K562 (cell line): ENCODE results near the gene FOCAD. TPM values are rescaled to one million over a fixed set of nuclear protein-coding genes. Genes with fewer than 3 reads are reported as not detected.

Experiments
- ATAC-seq: fragments of 200-7000 bp; cut with Tn5 transposase; 3 replicates; pipeline ENCODE4 v1.9.1; 2020; ENCODE audit warnings: moderate library complexity
- BruUV-seq: library from RNA; stranded (reverse); fragments of 400-500 nt; replicated peaks from 2 replicates; lab custom pipeline; 2021; lab: Mats Ljungman, UMichigan
- CTCF ChIA-PET: fragments of 300-600 bp; formaldehyde crosslinking; extraction: SDS; loops from one replicate; lab custom pipeline; 2021; ENCODE audit warnings: low intra/inter-chr PET ratio; lab: Yijun Ruan, JAX
- POLR2A ChIA-PET: fragments of 300-600, 350-650 bp; sonication (Branson Sonifier 250); formaldehyde crosslinking; extraction: SDS; loops from one replicate; lab custom pipeline; 2021; ENCODE audit warnings: antibody characterized with exemption, inconsistent platforms; lab: Yijun Ruan, JAX
- DNase-seq, 4 experiments: peaks; one replicate each; pipeline versions ENCODE4 v3.0.0 to v3.0.0-alpha.2; 2011 to 2018; ENCODE audit warnings: low spot score in 3 of 4, mixed read lengths in 3 of 4; ENCODE audit errors: extremely low read depth in 1 of 4
- FAIRE-seq: peaks from 2 replicates; lab custom pipeline; 2011; peaks lifted over from hg19 to GRCh38; lab: Jason Lieb, UNC
- H2AFZ ChIP-seq: 2 replicates; pipeline ENCODE4 v1.6.0; 2011; ENCODE audit warnings: low read depth, low read length, control low read depth, inconsistent platforms
- H3K27ac ChIP-seq: fragments of 200-600 bp; 3 replicates; pipeline ENCODE4 v1.8.0; 2011; ENCODE audit warnings: low read depth, mild to moderate bottlenecking, control low read depth, inconsistent platforms, low read length, moderate library complexity, mixed read lengths; ENCODE audit errors: extremely low read depth
- H3K27me3 ChIP-seq, 2 experiments: fragments of 300-600 bp in 1 of 2; 2 replicates in 1 of 2; 3 replicates in 1 of 2; pipeline versions ENCODE4 v1.6.0 to v1.8.0; 2011; ENCODE audit warnings: inconsistent platforms in 2 of 2, low read length in 2 of 2, mild to moderate bottlenecking in 1 of 2, mixed read lengths in 1 of 2, moderate library complexity in 1 of 2; ENCODE audit not compliant: control insufficient read depth in 2 of 2, insufficient read depth in 2 of 2
- H3K36me3 ChIP-seq: fragments of 300-600 bp; 3 replicates; pipeline ENCODE4 v1.8.0; 2011; ENCODE audit warnings: mild to moderate bottlenecking, low read length, inconsistent platforms; ENCODE audit not compliant: control insufficient read depth, insufficient read depth
- H3K4me1 ChIP-seq, 2 experiments: fragments of 200-600 bp in 1 of 2; replicated peaks in 1 of 2; 2 replicates in 1 of 2; 3 replicates in 1 of 2; pipeline versions ENCODE4 v1.5.1 to v1.8.0; 2011; ENCODE audit warnings: inconsistent platforms in 2 of 2, low read length in 2 of 2, mild to moderate bottlenecking in 1 of 2, mixed read lengths in 1 of 2, moderate library complexity in 1 of 2; ENCODE audit not compliant: control insufficient read depth in 2 of 2, insufficient read depth in 2 of 2
- H3K4me2 ChIP-seq: 2 replicates; pipeline ENCODE4 v1.6.1; 2011; ENCODE audit warnings: low read length, control low read depth, inconsistent platforms, mixed read lengths; ENCODE audit not compliant: insufficient read depth
- H3K4me3 ChIP-seq: fragments of 200-600 bp; sonication (generic), shearing (Covaris generic); 2 replicates; pipeline ENCODE4 v1.5.1; 2016; ENCODE audit warnings: control low read depth, inconsistent platforms
- H3K79me2 ChIP-seq: fragments of 200-600 bp; 3 replicates; pipeline ENCODE4 v1.8.0; 2011; ENCODE audit warnings: low read length, inconsistent platforms; ENCODE audit not compliant: control insufficient read depth, insufficient read depth
- H3K9ac ChIP-seq, 2 experiments: 2 replicates each; pipeline versions ENCODE4 v1.6.0 to v1.6.1; 2011; ENCODE audit warnings: low read depth in 2 of 2, low read length in 2 of 2, control low read depth in 1 of 2, inconsistent platforms in 1 of 2, mild to moderate bottlenecking in 1 of 2, mixed read lengths in 1 of 2; ENCODE audit not compliant: insufficient read depth in 1 of 2
- H3K9me1 ChIP-seq: one replicate; pipeline ENCODE4 v1.6.0; 2011; ENCODE audit warnings: inconsistent platforms, mild to moderate bottlenecking, low read length, moderate library complexity; ENCODE audit not compliant: control insufficient read depth, insufficient read depth
- H3K9me3 ChIP-seq: replicated peaks from 2 replicates; pipeline ENCODE4 v1.5.1; 2011; ENCODE audit warnings: low read depth, low read length, inconsistent platforms; ENCODE audit not compliant: control insufficient read depth, insufficient read depth
- H4K20me1 ChIP-seq: replicated peaks from 2 replicates; pipeline ENCODE4 v1.6.1; 2011; ENCODE audit warnings: low read length, inconsistent platforms, mixed read lengths; ENCODE audit not compliant: control insufficient read depth, insufficient read depth
- C11orf30 ChIP-seq: fragments of 450-650 bp; IDR thresholded peaks from 2 replicates; pipeline ENCODE4 v1.6.1; 2016; ENCODE audit warnings: low read depth, mild to moderate bottlenecking
- E2F3 ChIP-seq: fragments of 250-450 bp; sonication (Bioruptor Pico); IDR thresholded peaks from 2 replicates; pipeline ENCODE4 v1.4.0; 2020; ENCODE audit warnings: mild to moderate bottlenecking
- FIP1L1 ChIP-seq: fragments of 200-400 bp; formaldehyde crosslinking; IDR thresholded peaks from 2 replicates; pipeline ENCODE4 v1.6.1; 2018; ENCODE audit warnings: mild to moderate bottlenecking, low read depth, low read length; ENCODE audit not compliant: poor library complexity, severe bottlenecking
- PYGO2 ChIP-seq: fragments of 450-650 bp; IDR thresholded peaks from 2 replicates; pipeline ENCODE4 v1.6.1; 2016; ENCODE audit warnings: mild to moderate bottlenecking, missing genetic modification characterization, moderate library complexity, missing compliant biosample characterization
- SRSF7 ChIP-seq: fragments of 200-400 bp; formaldehyde crosslinking; optimal IDR thresholded peaks from 2 replicates; pipeline ENCODE3; 2017; ENCODE audit warnings: mild to moderate bottlenecking, low read depth, low read length
- ZC3H4 ChIP-seq: sonication (generic); formaldehyde crosslinking; IDR thresholded peaks from 2 replicates; pipeline ENCODE4 v1.9.0; 2021; ENCODE audit warnings: missing genetic modification reagents, borderline replicate concordance
- ZNF280B ChIP-seq: fragments of 250-450 bp; sonication (Bioruptor Pico); IDR thresholded peaks from 2 replicates; pipeline ENCODE4 v1.5.1; 2021; ENCODE audit warnings: mild to moderate bottlenecking
- ZNF41 ChIP-seq: fragments of 250-450 bp; sonication (Bioruptor Pico); conservative IDR thresholded peaks from 2 replicates; pipeline ENCODE4 v1.4.0; 2020; ENCODE audit warnings: mild to moderate bottlenecking
- ZNF511 ChIP-seq: sonication (generic); formaldehyde crosslinking; IDR thresholded peaks from 2 replicates; pipeline ENCODE4 v1.8.0; 2022; ENCODE audit warnings: mild to moderate bottlenecking, missing genetic modification reagents
- WGBS: fragments of 100-300 bp; shearing (Covaris generic); methylation state at CpG from one replicate; pipeline ENCODE4 v1.1.6; 2016; ENCODE audit warnings: low coverage, mixed read lengths; ENCODE audit not compliant: insufficient coverage; ENCODE audit errors: missing lambda C conversion rate; 5-methylcytosine and 5-hydroxymethylcytosine counted together
- in situ Hi-C: fragments of 300-500 bp; cut with MboI; formaldehyde crosslinking; loops from 4 replicates; pipeline ENCODE4 v1.15.0; 2018; ENCODE audit warnings: inconsistent platforms, mixed read lengths
- intact Hi-C: fragments of 100-400 bp; cut with micrococcal nuclease; formaldehyde crosslinking; loops from 2 replicates; pipeline ENCODE4 v1.14.2; 2022
- polyA plus RNA-seq, 8 experiments: library from polyadenylated mRNA; depleted of rRNA in 4 of 8; stranded (reverse) in 5 of 8; unstranded in 3 of 8; fragments of >200 nt; fragmentation: Nextera tagmentation in 2 of 8; fragmentation: Illumina TruSeq in 1 of 8; extraction: Ambion mirVana in 2 of 8; extraction: Trizol in 1 of 8; gene quantifications; 2 replicates each; pipeline versions ENCODE4 v1.2.1 to v1.2.3, GENCODE V29; 2011 to 2014; ENCODE audit warnings: inconsistent platforms in 1 of 8, missing spikeins in 1 of 8
- total RNA-seq, 7 experiments: library from RNA; depleted of rRNA in 6 of 7; stranded (reverse); fragments of >200 nt in 6 of 7; fragmentation: Illumina TruSeq in 2 of 7; extraction: Trizol in 2 of 7; gene quantifications; 2 replicates each; pipeline versions ENCODE4 v1.2.1 to v1.2.3, GENCODE V29; 2011 to 2021; ENCODE audit warnings: low replicate concordance in 1 of 7

The FOCAD gene
- total and polyA plus RNA-seq, 9 of the 15 experiments (the other 6 are each of a cell fraction or from before 2014, with no cell fraction given), result 0.13 to 2.4 (median 1.6) TPM

GRCh38 chr9:20914556-20914955 is 230.5 kb downstream of the FOCAD start:
- no peaks in the 10 kb centered on the region for H4K20me1 ChIP-seq
- TF ChIP-seq ZC3H4 (CRISPR knock-in tag) (no peak), SRSF7 (no peak), PYGO2 (tag) (no peak), ZNF511 (CRISPR knock-in tag) (no peak)
- H3K9me1 ChIP-seq, result no peaks in the 10 kb centered on the region
- no peaks in the 10 kb centered on the region for H3K4me1 ChIP-seq
- no peaks in the 10 kb centered on the region for H3K79me2 ChIP-seq
- intact Hi-C loops, result no loop called here
- ChIA-PET CTCF (no interaction called here), POLR2A (no interaction called here)
- H3K4me3 ChIP-seq, result no peak overlapping the region
- BruUV-seq, result no TSS peak
- no peak overlapping the region for H3K27ac ChIP-seq
- H3K9me3 ChIP-seq, result no peaks in the 10 kb centered on the region
- H3K9ac ChIP-seq, result no peak overlapping the region
- ATAC-seq (no peak), DNase-seq (no peak), FAIRE-seq (no peak)
- WGBS, result no CpG with 5 or more reads among the region's 6 CpGs
- H3K4me2 ChIP-seq, result no peak overlapping the region
- H2AFZ ChIP-seq, result no peak overlapping the region
- in situ Hi-C loops, result no loop called here
- no peaks in the 10 kb centered on the region for H3K27me3 ChIP-seq
- H3K36me3 ChIP-seq, result no peaks in the 10 kb centered on the region

- DNase-seq (no peak), ATAC-seq (no peak), FAIRE-seq (no peak)
- H3K4me3 ChIP-seq, result no peak overlapping the region
- H2AFZ ChIP-seq, result no peak overlapping the region
- TF ChIP-seq FIP1L1 (no peak), E2F3 (no peak), C11orf30 (no peak), ZNF280B (CRISPR knock-in tag) (no peak), ZNF41 (no peak)
- BruUV-seq, result no TSS peak
- H3K9me1 ChIP-seq, result no peaks in the 10 kb centered on the region
- H3K9me3 ChIP-seq, result no peaks in the 10 kb centered on the region
- ChIA-PET POLR2A (no interaction called here), CTCF (no interaction called here)
- H3K4me1 ChIP-seq, result no peaks in the 10 kb centered on the region
- H3K9ac ChIP-seq, result no peak overlapping the region
- WGBS, result no CpG with 5 or more reads among the region's 1 CpG
- no peak overlapping the region for H3K27ac ChIP-seq
- H3K27me3 ChIP-seq, result no peaks in the 10 kb centered on the region
- in situ Hi-C loops (no loop called here), intact Hi-C loops (no loop called here)
- no peaks in the 10 kb centered on the region for H3K79me2 ChIP-seq
- H3K36me3 ChIP-seq, result no peaks in the 10 kb centered on the region
- H3K4me2 ChIP-seq, result no peak overlapping the region
- no peaks in the 10 kb centered on the region for H4K20me1 ChIP-seq
These were observed 237.3 kb downstream of the FOCAD start for GRCh38 chr9:20921362-20921761.
